H9 (cell line): ENCODE data around the gene MND1. TPM values are rescaled to one million over a fixed set of nuclear protein-coding genes. Genes with fewer than 3 reads are reported as not detected.

Experiments
- DNase-seq: peaks from one replicate; pipeline ENCODE4 v3.0.0-alpha.2; 2017
- H2AFZ ChIP-seq: one replicate; pipeline ENCODE4 v1.6.1; 2013; ENCODE audit warnings: mild to moderate bottlenecking, low read length, control low read depth, moderate library complexity
- H2AK5ac ChIP-seq: 2 replicates; pipeline ENCODE4 v1.6.1; 2013; ENCODE audit warnings: low read length, control low read depth, mixed read lengths; ENCODE audit not compliant: insufficient read length
- H2BK120ac ChIP-seq: one replicate; pipeline ENCODE4 v1.6.1; 2013; ENCODE audit warnings: low read depth, mild to moderate bottlenecking, low read length, control low read depth, inconsistent platforms; ENCODE audit not compliant: poor library complexity, severe bottlenecking
- H2BK12ac ChIP-seq: 2 replicates; pipeline ENCODE4 v1.6.1; 2013; ENCODE audit warnings: low read length, control low read depth, mixed read lengths, low read depth; ENCODE audit not compliant: insufficient read length
- H2BK15ac ChIP-seq: 2 replicates; pipeline ENCODE4 v1.6.1; 2013; ENCODE audit warnings: low read depth, low read length, control low read depth
- H2BK20ac ChIP-seq: one replicate; pipeline ENCODE4 v1.6.1; 2013; ENCODE audit warnings: low read depth, mild to moderate bottlenecking, low read length, control low read depth, inconsistent platforms; ENCODE audit not compliant: poor library complexity, severe bottlenecking
- H2BK5ac ChIP-seq: 2 replicates; pipeline ENCODE4 v1.6.1; 2013; ENCODE audit warnings: low read length, control low read depth, mixed read lengths; ENCODE audit not compliant: insufficient read length
- H3K14ac ChIP-seq: 2 replicates; pipeline ENCODE4 v1.6.1; 2013; ENCODE audit warnings: low read length, control low read depth; ENCODE audit not compliant: insufficient read depth
- H3K18ac ChIP-seq: 2 replicates; pipeline ENCODE4 v1.6.1; 2013; ENCODE audit warnings: low read depth, mild to moderate bottlenecking, mixed read lengths, low read length, control low read depth; ENCODE audit not compliant: insufficient read length
- H3K23ac ChIP-seq: 2 replicates; pipeline ENCODE4 v1.6.1; 2013; ENCODE audit warnings: low read length, control low read depth, mixed read lengths, low read depth; ENCODE audit not compliant: insufficient read length
- H3K23me2 ChIP-seq: 2 replicates; pipeline ENCODE4 v1.6.1; 2013; ENCODE audit warnings: low read depth, mild to moderate bottlenecking, mixed read lengths, low read length, control low read depth; ENCODE audit not compliant: insufficient read length, poor library complexity, severe bottlenecking
- H3K27ac ChIP-seq: 2 replicates; pipeline ENCODE4 v1.5.1; 2013; ENCODE audit warnings: low read length, control low read depth, mixed read lengths, low read depth; ENCODE audit not compliant: insufficient read length
- H3K27me3 ChIP-seq: 2 replicates; pipeline ENCODE4 v1.6.1; 2013; ENCODE audit warnings: low read length, control low read depth, inconsistent platforms; ENCODE audit not compliant: insufficient read depth
- H3K4ac ChIP-seq: 2 replicates; pipeline ENCODE4 v1.6.1; 2013; ENCODE audit warnings: low read depth, mild to moderate bottlenecking, control low read depth, inconsistent platforms, low read length, moderate library complexity
- H3K4me1 ChIP-seq: 2 replicates; pipeline ENCODE4 v1.6.1; 2013; ENCODE audit warnings: low read length, control low read depth, inconsistent platforms; ENCODE audit not compliant: insufficient read depth
- H3K4me2 ChIP-seq: 2 replicates; pipeline ENCODE4 v1.6.1; 2013; ENCODE audit warnings: low read length, control low read depth, mixed read lengths; ENCODE audit not compliant: insufficient read length, insufficient read depth
- H3K56ac ChIP-seq: 2 replicates; pipeline ENCODE4 v1.6.1; 2013; ENCODE audit warnings: low read depth, mild to moderate bottlenecking, mixed read lengths, low read length, control low read depth; ENCODE audit not compliant: insufficient read length
- H3K79me1 ChIP-seq: 2 replicates; pipeline ENCODE4 v1.6.1; 2013; ENCODE audit warnings: low read depth, mild to moderate bottlenecking, moderate library complexity, low read length, control low read depth, inconsistent platforms; ENCODE audit not compliant: insufficient read depth, poor library complexity, severe bottlenecking
- H3K79me2 ChIP-seq: 2 replicates; pipeline ENCODE4 v1.6.1; 2013; ENCODE audit warnings: low read length, control low read depth, inconsistent platforms; ENCODE audit not compliant: insufficient read depth
- H3K9ac ChIP-seq: 2 replicates; pipeline ENCODE4 v1.6.1; 2013; ENCODE audit warnings: low read length, control low read depth, mixed read lengths; ENCODE audit not compliant: insufficient read length; ENCODE audit errors: extremely low read depth
- H3K9me3 ChIP-seq: one replicate; pipeline ENCODE4 v1.6.1; 2013; ENCODE audit warnings: low read depth, low read length, inconsistent platforms; ENCODE audit not compliant: control insufficient read depth
- H3T11ph ChIP-seq: one replicate; pipeline ENCODE4 v1.6.1; 2013; ENCODE audit warnings: mild to moderate bottlenecking, low read length, control low read depth, inconsistent platforms
- H4K20me1 ChIP-seq: one replicate; pipeline ENCODE4 v1.6.1; 2013; ENCODE audit not compliant: control insufficient read depth, insufficient read length, insufficient read depth
- H4K5ac ChIP-seq: 2 replicates; pipeline ENCODE4 v1.6.1; 2013; ENCODE audit warnings: low read depth, mild to moderate bottlenecking, mixed read lengths, low read length, control low read depth; ENCODE audit not compliant: insufficient read length
- H4K8ac ChIP-seq: replicated peaks from 2 replicates; pipeline ENCODE4 v1.6.1; 2013; ENCODE audit warnings: low read length, control low read depth, mixed read lengths, low read depth; ENCODE audit not compliant: insufficient read length
- H4K91ac ChIP-seq: 2 replicates; pipeline ENCODE4 v1.6.1; 2013; ENCODE audit warnings: low read depth, mild to moderate bottlenecking, moderate library complexity, mixed read lengths, low read length, control low read depth; ENCODE audit not compliant: insufficient read length
- H3K27ac Mint-ChIP-seq, 3 experiments: 2 replicates in 2 of 3; 3 replicates in 1 of 3; pipeline ENCODE4 v1.8.0; 2020 to 2021; ENCODE audit warnings: mixed read lengths in 3 of 3, mild to moderate bottlenecking in 1 of 3, moderate library complexity in 1 of 3
- H3K27me3 Mint-ChIP-seq: 2 replicates; pipeline ENCODE4 v1.8.0; 2021; ENCODE audit warnings: low read depth, mild to moderate bottlenecking, moderate library complexity, mixed read lengths
- H3K36me3 Mint-ChIP-seq, 3 experiments: 2 replicates in 2 of 3; 3 replicates in 1 of 3; pipeline ENCODE4 v1.8.0; 2020 to 2021; ENCODE audit warnings: low read depth in 3 of 3, mixed read lengths in 3 of 3; ENCODE audit not compliant: insufficient read depth in 1 of 3
- H3K4me1 Mint-ChIP-seq, 2 experiments: 2 replicates each; pipeline ENCODE4 v1.8.0; 2020; ENCODE audit warnings: mixed read lengths in 2 of 2
- H3K4me3 Mint-ChIP-seq, 2 experiments: 2 replicates in 1 of 2; 3 replicates in 1 of 2; pipeline ENCODE4 v1.8.0; 2020 to 2021; ENCODE audit warnings: mild to moderate bottlenecking in 2 of 2, mixed read lengths in 2 of 2, moderate library complexity in 1 of 2
- H3K9me3 Mint-ChIP-seq, 2 experiments: 2 replicates in 1 of 2; 3 replicates in 1 of 2; pipeline ENCODE4 v1.8.0; 2020; ENCODE audit warnings: mild to moderate bottlenecking in 2 of 2, mixed read lengths in 2 of 2, moderate library complexity in 1 of 2
- WGBS: extraction: QIAGEN DNeasy Blood & Tissue Kit; methylation state at CpG from one replicate; pipeline ENCODE4 v1.1.7; 2013; ENCODE audit warnings: missing lambda C conversion rate, low lambda C conversion rate, mixed read lengths; ENCODE audit not compliant: insufficient read length; ENCODE audit errors: extremely low coverage; 5-methylcytosine and 5-hydroxymethylcytosine counted together
- total RNA-seq: library from RNA; stranded (reverse); gene quantifications from 2 replicates; pipeline ENCODE4 v1.2.1, GENCODE V29; 2021
- TF ChIP-seq, protein P1 (sequence below): fragments of 200-600 bp; sonication (generic); conservative IDR thresholded peaks from 3 replicates; pipeline ENCODE4 v1.8.0; 2021; ENCODE audit warnings: antibody characterized with exemption, mild to moderate bottlenecking

The MND1 gene
- total RNA-seq, 1 experiment from 2014 or later = 21.0 TPM

DNA sequence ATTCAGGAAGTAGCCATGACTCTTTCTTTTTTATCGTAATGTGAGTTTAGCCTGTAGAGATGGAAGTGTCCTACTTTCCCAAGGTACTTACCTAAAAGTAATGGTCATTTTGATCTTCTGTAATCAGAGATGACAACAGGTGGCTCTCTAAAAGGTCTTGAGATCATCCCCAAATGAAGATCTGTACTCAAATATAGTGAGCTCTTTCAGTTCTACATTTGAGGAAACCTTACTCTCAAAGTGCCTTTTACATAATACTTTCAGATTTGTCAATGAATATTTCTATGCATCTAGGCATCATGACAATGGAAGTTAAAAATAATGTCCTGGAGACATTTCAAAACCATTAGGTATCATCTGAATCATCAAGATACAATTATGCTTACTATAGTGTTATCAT lies 17.2 kb upstream of the MND1 start:
- H3K18ac ChIP-seq = no peak overlapping the region
- H3K56ac ChIP-seq = no peak overlapping the region
- no peak overlapping the region for H4K8ac ChIP-seq
- no CpG with 5 or more reads among the region's 1 CpG for WGBS
- no peak overlapping the region for H3K14ac ChIP-seq
- Mint-ChIP-seq H3K9me3 (no peaks in the 10 kb centered on the region), H3K4me1 (no peaks in the 10 kb centered on the region), H3K27me3 (no peaks in the 10 kb centered on the region), H3K4me3 (no peak overlapping the region), H3K36me3 (peaks cover 0 to 41% (median 9%) of the 10 kb centered on the region in 3 experiments; a peak in 5 of 7 replicates), H3K27ac (no peak overlapping the region)
- no peak overlapping the region for H4K5ac ChIP-seq
- no peak overlapping the region for H3K27ac ChIP-seq
- H2AFZ ChIP-seq = no peak overlapping the region
- H2BK12ac ChIP-seq = no peak overlapping the region
- no peak overlapping the region for H2AK5ac ChIP-seq
- no peak overlapping the region for H2BK120ac ChIP-seq
- no peak overlapping the region for H2BK15ac ChIP-seq
- no peaks in the 10 kb centered on the region for H4K20me1 ChIP-seq
- no peaks in the 10 kb centered on the region for H3K23me2 ChIP-seq
- no peak overlapping the region for H2BK20ac ChIP-seq
- H3K4ac ChIP-seq = no peak overlapping the region
- no peaks in the 10 kb centered on the region for H3K27me3 ChIP-seq
- no peaks in the 10 kb centered on the region for H3K9me3 ChIP-seq
- no peaks in the 10 kb centered on the region for H3K79me1 ChIP-seq
- H3K23ac ChIP-seq = no peak overlapping the region
- H3K4me2 ChIP-seq = no peak overlapping the region
- no peaks in the 10 kb centered on the region for H3K4me1 ChIP-seq
- no peaks in the 10 kb centered on the region for H3K79me2 ChIP-seq
- H3T11ph ChIP-seq = no peak overlapping the region
- DNase-seq = no peak
- TF ChIP-seq, protein P1, sequence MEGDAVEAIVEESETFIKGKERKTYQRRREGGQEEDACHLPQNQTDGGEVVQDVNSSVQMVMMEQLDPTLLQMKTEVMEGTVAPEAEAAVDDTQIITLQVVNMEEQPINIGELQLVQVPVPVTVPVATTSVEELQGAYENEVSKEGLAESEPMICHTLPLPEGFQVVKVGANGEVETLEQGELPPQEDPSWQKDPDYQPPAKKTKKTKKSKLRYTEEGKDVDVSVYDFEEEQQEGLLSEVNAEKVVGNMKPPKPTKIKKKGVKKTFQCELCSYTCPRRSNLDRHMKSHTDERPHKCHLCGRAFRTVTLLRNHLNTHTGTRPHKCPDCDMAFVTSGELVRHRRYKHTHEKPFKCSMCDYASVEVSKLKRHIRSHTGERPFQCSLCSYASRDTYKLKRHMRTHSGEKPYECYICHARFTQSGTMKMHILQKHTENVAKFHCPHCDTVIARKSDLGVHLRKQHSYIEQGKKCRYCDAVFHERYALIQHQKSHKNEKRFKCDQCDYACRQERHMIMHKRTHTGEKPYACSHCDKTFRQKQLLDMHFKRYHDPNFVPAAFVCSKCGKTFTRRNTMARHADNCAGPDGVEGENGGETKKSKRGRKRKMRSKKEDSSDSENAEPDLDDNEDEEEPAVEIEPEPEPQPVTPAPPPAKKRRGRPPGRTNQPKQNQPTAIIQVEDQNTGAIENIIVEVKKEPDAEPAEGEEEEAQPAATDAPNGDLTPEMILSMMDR = no peak
- no peak overlapping the region for H3K9ac ChIP-seq
- no peak overlapping the region for H2BK5ac ChIP-seq
- H4K91ac ChIP-seq = no peak overlapping the region
